Measurements from ENCODE around the gene TOX2. TPM values are rescaled to one million over a fixed set of nuclear protein-coding genes. Genes with fewer than 3 reads are reported as not detected.
A peak's percentile ranks its signal among the peaks of the same experiment; 100 is the strongest.

The TOX2 gene
- total RNA-seq, 4 donors from 2014 or later: 3.4 to 7.7 (median 5.2) TPM

DNA sequence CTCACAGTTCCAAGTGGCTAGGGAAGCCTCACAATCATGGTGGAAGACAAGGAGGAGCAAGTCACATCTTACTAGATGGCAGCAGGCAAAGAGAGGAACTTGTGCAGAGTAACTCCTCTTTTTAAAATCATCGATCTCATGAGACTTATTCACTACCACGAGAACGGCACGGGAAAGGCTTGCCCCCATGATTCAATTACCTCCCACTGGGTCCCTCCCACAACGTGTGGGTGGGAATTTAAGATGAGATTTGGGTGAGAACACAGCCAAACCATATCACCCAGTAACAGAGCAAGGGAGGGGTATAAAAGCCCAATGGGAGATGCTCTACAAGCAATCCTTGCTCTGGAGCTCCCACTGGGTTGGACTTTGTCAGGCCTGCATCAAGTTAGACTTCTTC is 192.0 kb downstream of the TOX2 start:
- H3K4me3 ChIP-seq (replicated peaks in 1 of 3): no peak overlapping the region
- H3K4me1 ChIP-seq: no peaks in the 10 kb centered on the region
- intact Hi-C loops (cut with DNase I): no loop called here
- no peak for TF ChIP-seq POLR2A (IDR thresholded peaks at IDR 0.05)
- TF ChIP-seq, protein P1, sequence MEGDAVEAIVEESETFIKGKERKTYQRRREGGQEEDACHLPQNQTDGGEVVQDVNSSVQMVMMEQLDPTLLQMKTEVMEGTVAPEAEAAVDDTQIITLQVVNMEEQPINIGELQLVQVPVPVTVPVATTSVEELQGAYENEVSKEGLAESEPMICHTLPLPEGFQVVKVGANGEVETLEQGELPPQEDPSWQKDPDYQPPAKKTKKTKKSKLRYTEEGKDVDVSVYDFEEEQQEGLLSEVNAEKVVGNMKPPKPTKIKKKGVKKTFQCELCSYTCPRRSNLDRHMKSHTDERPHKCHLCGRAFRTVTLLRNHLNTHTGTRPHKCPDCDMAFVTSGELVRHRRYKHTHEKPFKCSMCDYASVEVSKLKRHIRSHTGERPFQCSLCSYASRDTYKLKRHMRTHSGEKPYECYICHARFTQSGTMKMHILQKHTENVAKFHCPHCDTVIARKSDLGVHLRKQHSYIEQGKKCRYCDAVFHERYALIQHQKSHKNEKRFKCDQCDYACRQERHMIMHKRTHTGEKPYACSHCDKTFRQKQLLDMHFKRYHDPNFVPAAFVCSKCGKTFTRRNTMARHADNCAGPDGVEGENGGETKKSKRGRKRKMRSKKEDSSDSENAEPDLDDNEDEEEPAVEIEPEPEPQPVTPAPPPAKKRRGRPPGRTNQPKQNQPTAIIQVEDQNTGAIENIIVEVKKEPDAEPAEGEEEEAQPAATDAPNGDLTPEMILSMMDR (IDR thresholded peaks at IDR 0.05): no peak
- H3K27ac ChIP-seq: no peak overlapping the region
- DNase-seq: no peak
- H3K36me3 ChIP-seq: no peaks in the 10 kb centered on the region
- no peaks in the 10 kb centered on the region for H3K9me3 ChIP-seq
- no peaks in the 10 kb centered on the region for H3K27me3 ChIP-seq
- 74 to 84% methylated on average over 5 of the region's 5 CpGs for WGBS, 2 donors

DNA sequence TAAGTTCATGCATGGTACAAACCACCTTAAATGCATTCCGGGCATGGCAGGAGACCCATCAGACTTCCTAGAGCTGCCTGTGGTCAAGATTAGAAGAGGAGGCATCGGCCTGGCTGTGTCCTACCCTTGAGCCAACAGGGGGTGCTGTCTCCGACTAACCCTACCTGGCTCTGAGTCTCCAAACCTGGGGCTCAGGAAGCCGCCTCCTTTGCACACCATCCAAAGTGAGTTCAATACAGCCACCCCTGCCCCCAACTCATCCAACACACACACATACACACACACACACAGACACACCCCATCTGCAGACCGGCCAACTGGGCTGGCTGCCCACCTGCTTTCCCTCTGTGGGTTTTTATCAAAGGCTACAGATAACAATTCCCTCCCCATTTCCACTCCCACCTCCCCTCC is 195.3 kb downstream of the TOX2 start:
- no peak for DNase-seq
- 31 to 51% methylated on average over 4 to 5 of the region's 5 CpGs for WGBS, 2 donors
- intact Hi-C loops (cut with DNase I): loop anchor here (10.0 kb wide), 1 partner anchor 205 kb away; the partner anchor contains the start of gene FITM2
- Histone ChIP-seq H3K36me3 (no peaks in the 10 kb centered on the region), H3K9me3 (no peaks in the 10 kb centered on the region), H3K4me3 (replicated peaks in 1 of 3) (no peak overlapping the region), H3K27me3 (no peaks in the 10 kb centered on the region), H3K4me1 (no peaks in the 10 kb centered on the region), H3K27ac (no peak overlapping the region)
- TF ChIP-seq, protein P1 (IDR thresholded peaks at IDR 0.05): no peak
- no peak for TF ChIP-seq POLR2A (IDR thresholded peaks at IDR 0.05)

DNA sequence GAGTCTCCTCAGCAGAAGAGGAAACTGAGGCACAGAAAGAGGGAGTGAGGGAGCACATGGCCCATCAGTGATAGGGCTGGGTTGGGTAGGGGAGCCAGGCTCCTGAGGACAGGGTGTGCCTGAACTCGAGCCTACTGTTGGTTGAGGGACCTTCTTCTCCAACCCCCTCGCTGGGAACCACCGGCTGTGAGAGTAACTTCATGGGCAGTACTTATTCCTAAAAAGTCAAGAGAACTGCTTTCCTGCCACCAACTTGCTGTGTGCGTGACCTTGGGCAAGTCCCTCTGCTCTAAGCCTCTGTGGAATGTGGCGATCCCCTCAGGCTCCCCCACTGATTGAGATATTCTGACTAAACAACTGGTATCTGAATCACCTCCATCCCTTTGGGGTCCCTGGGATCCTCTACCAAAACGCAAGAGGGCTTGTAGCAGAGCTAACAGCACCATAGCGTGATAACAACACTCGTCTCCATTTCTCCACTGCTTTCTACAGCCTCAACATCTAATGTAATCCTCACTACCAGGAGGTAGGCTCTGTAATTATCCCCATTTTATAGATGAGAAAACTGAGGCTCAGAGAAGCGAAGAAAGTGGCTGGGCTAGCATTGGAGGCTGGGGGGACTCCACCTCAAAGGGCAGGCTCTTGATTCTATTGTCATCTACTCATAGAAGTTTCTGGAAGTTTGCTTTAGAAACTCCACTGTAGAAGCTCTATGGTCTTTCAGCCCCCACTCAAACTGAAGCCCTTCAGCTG is 196.3 kb downstream of the TOX2 start:
- intact Hi-C loops (cut with DNase I): loop anchor here (10.0 kb wide), 1 partner anchor 204 kb away; the partner anchor contains the start of gene FITM2
- H3K4me3 ChIP-seq (replicated peaks in 1 of 3): no peak overlapping the region
- no peaks in the 10 kb centered on the region for H3K4me1 ChIP-seq
- no peaks in the 10 kb centered on the region for H3K9me3 ChIP-seq
- 83 to 87% methylated on average over 9 of the region's 9 CpGs for WGBS, 2 donors
- no peak for DNase-seq
- no peaks in the 10 kb centered on the region for H3K36me3 ChIP-seq
- no peak overlapping the region for H3K27ac ChIP-seq
- H3K27me3 ChIP-seq: no peaks in the 10 kb centered on the region
- TF ChIP-seq, protein P1 (IDR thresholded peaks at IDR 0.05): no peak
- no peak for TF ChIP-seq POLR2A (IDR thresholded peaks at IDR 0.05)

DNA sequence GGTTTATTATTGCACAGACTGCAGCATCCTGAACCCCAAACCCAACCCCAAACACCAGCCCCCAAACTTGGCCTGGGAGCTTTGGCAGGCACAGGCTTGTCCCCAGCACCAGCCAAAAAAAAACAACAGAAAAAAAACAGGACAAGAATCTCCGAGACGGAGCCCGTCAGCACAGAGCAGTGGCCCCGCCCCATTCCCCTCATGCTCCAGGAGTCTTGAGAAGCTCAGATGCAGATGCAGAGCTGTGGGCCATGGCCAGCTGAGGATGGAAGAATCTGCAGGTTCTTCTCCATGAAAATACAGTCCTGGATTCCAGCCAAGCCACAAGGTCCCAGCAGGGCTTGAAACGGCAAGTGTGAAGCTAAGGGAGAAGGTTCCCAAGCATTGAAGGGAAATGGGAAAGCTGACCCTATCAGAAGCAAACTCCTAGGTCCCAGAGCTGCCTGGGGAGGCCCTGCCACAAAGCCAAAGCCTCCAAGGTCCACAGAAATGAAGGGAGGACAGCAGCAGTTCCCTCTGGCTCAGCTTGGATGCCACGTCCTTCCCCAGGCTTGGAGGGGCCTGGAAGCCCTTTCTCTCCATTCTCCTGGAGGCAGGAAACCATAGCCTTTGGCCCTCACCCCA is 197.2 kb downstream of the TOX2 start:
- intact Hi-C loops (cut with DNase I): loop anchor here (10.0 kb wide), 1 partner anchor 203 kb away; the partner anchor contains the start of gene FITM2
- no peaks in the 10 kb centered on the region for H3K4me1 ChIP-seq

More for the DNA sequence above, 197.2 kb downstream of the TOX2 start:
- no peaks in the 10 kb centered on the region for H3K36me3 ChIP-seq
- no peaks in the 10 kb centered on the region for H3K27me3 ChIP-seq
- H3K9me3 ChIP-seq: no peaks in the 10 kb centered on the region
- no peak overlapping the region for H3K4me3 ChIP-seq (replicated peaks in 1 of 3)
- 22 to 35% methylated on average over 5 to 6 of the region's 6 CpGs for WGBS, 2 donors
- TF ChIP-seq POLR2A (IDR thresholded peaks at IDR 0.05): no peak
- TF ChIP-seq, protein P1 (IDR thresholded peaks at IDR 0.05): no peak
- DNase-seq: peak; percentile 20 to 57
- H3K27ac ChIP-seq: no peak overlapping the region

Data from thyroid gland (tissue), 4 donors.